ENCODE measurements around the gene EIF4G1. TPM values are rescaled to one million over a fixed set of nuclear protein-coding genes. Genes with fewer than 3 reads are reported as not detected.

EIF4G1 gene
- total and polyA plus RNA-seq, 7 donors: 62.9 to 249 (median 168) TPM

Small RNA genes within 50 kb of the gene (small RNA-seq; reads per million reads assigned to genes)
- gene SNORD66: 1,285 to 2,581 (median 2,070) reads per million in 3 donors

Other genes starting within 250 kb of the EIF4G1 start
- gene HTR3E, start 217.5 kb upstream of the EIF4G1 start, total RNA-seq: not detected
- 1 to 10 TPM in 1 of 3 donors, under 1 TPM in 1, not detected in 1; 0.54 to 1.2 TPM for gene HTR3E, start 217.5 kb upstream of the EIF4G1 start, polyA plus RNA-seq
- 10 to 100 TPM; 26.0 to 43.5 (median 31.3) TPM for gene EIF2B5, start 179.2 kb upstream of the EIF4G1 start, total RNA-seq
- gene EIF2B5, start 179.2 kb upstream of the EIF4G1 start, polyA plus RNA-seq: 10 to 100 TPM; 31.8 to 48.1 (median 35.4) TPM
- gene DVL3, start 159.2 kb upstream of the EIF4G1 start, total RNA-seq: 10 to 100 TPM; 38.5 to 71.2 (median 53.9) TPM
- 10 to 100 TPM; 15.0 to 40.8 (median 26.4) TPM for gene DVL3, start 159.2 kb upstream of the EIF4G1 start, polyA plus RNA-seq
- gene AP2M1, start 139.8 kb upstream of the EIF4G1 start, total RNA-seq: 100 to 1,000 TPM; 203 to 239 (median 225) TPM
- 100 to 1,000 TPM; 226 to 240 (median 237) TPM for gene AP2M1, start 139.8 kb upstream of the EIF4G1 start, polyA plus RNA-seq
- 10 to 100 TPM; 32.4 to 51.3 (median 39.2) TPM for gene ABCF3, start 128.4 kb upstream of the EIF4G1 start, total RNA-seq
- gene ABCF3, start 128.4 kb upstream of the EIF4G1 start, polyA plus RNA-seq: 10 to 100 TPM; 36.5 to 48.9 (median 45.6) TPM
- gene VWA5B2, start 85.0 kb upstream of the EIF4G1 start, total RNA-seq: under 1 TPM in 2 of 4 donors, not detected in 2; 0.36 to 0.83 TPM
- gene VWA5B2, start 85.0 kb upstream of the EIF4G1 start, polyA plus RNA-seq: 1 to 10 TPM in 1 of 3 donors, under 1 TPM in 2; 0.23 to 1.0 (median 0.60) TPM
- 10 to 100 TPM; 29.6 to 46.8 (median 38.4) TPM for gene ALG3, start 65.6 kb upstream of the EIF4G1 start, total RNA-seq
- gene ALG3, start 65.6 kb upstream of the EIF4G1 start, polyA plus RNA-seq: 10 to 100 TPM in 2 of 3 donors, 1 to 10 TPM in 1; 9.9 to 39.7 (median 10.8) TPM
- 1 to 10 TPM; 1.4 to 3.9 (median 2.4) TPM for gene EEF1AKMT4, start 64.9 kb upstream of the EIF4G1 start, total RNA-seq
- gene EEF1AKMT4, start 64.9 kb upstream of the EIF4G1 start, polyA plus RNA-seq: 1 to 10 TPM; 4.2 to 6.5 (median 5.3) TPM
- under 1 TPM in 1 of 4 donors, not detected in 3; 0.71 TPM for gene CAMK2N2, start 53.1 kb upstream of the EIF4G1 start, total RNA-seq
- under 1 TPM in 1 of 3 donors, not detected in 2; 0.28 TPM for gene CAMK2N2, start 53.1 kb upstream of the EIF4G1 start, polyA plus RNA-seq
- gene ECE2, start 38.6 kb upstream of the EIF4G1 start, total RNA-seq: 1 to 10 TPM in 3 of 4 donors, under 1 TPM in 1; 0.49 to 2.9 (median 1.7) TPM
- under 1 TPM in 1 of 3 donors, not detected in 2; 0.63 TPM for gene ECE2, start 38.6 kb upstream of the EIF4G1 start, polyA plus RNA-seq
- gene PSMD2, start 15.4 kb upstream of the EIF4G1 start, total RNA-seq: 100 to 1,000 TPM; 127 to 246 (median 234) TPM
- gene PSMD2, start 15.4 kb upstream of the EIF4G1 start, polyA plus RNA-seq: 100 to 1,000 TPM; 105 to 174 (median 153) TPM
- 10 to 100 TPM; 28.0 to 36.7 (median 33.8) TPM for gene FAM131A, start 23.0 kb downstream of the EIF4G1 start, total RNA-seq
- 10 to 100 TPM; 12.6 to 17.1 (median 12.9) TPM for gene FAM131A, start 23.0 kb downstream of the EIF4G1 start, polyA plus RNA-seq
- gene CLCN2, start 47.0 kb downstream of the EIF4G1 start, total RNA-seq: 1 to 10 TPM; 1.6 to 3.3 (median 2.6) TPM
- gene CLCN2, start 47.0 kb downstream of the EIF4G1 start, polyA plus RNA-seq: 10 to 100 TPM; 10.9 to 30.2 (median 13.2) TPM
- 10 to 100 TPM; 53.2 to 92.5 (median 74.7) TPM for gene POLR2H, start 47.1 kb downstream of the EIF4G1 start, total RNA-seq
- 100 to 1,000 TPM; 132 to 162 (median 146) TPM for gene POLR2H, start 47.1 kb downstream of the EIF4G1 start, polyA plus RNA-seq
- gene THPO, start 63.6 kb downstream of the EIF4G1 start, total RNA-seq: under 1 TPM in 1 of 4 donors, not detected in 3; 0.36 TPM
- under 1 TPM in 1 of 3 donors, not detected in 2; 0.25 TPM for gene THPO, start 63.6 kb downstream of the EIF4G1 start, polyA plus RNA-seq
- gene CHRD, start 65.4 kb downstream of the EIF4G1 start, total RNA-seq: 10 to 100 TPM in 2 of 4 donors, 1 to 10 TPM in 2; 5.7 to 16.3 (median 11.3) TPM
- 1 to 10 TPM in 2 of 3 donors, under 1 TPM in 1; 0.23 to 4.5 (median 1.8) TPM for gene CHRD, start 65.4 kb downstream of the EIF4G1 start, polyA plus RNA-seq
- 1 to 10 TPM; 1.8 to 2.8 (median 2.2) TPM for gene EPHB3, start 247.2 kb downstream of the EIF4G1 start, total RNA-seq
- 10 to 100 TPM in 1 of 3 donors, 1 to 10 TPM in 2; 1.6 to 20.2 (median 1.8) TPM for gene EPHB3, start 247.2 kb downstream of the EIF4G1 start, polyA plus RNA-seq

Data from sigmoid colon (tissue), 7 donors.